ENCODE data around the gene OR4X2.
"Not testable (repeated sequence)": the region's sequence is repeated elsewhere in the genome, so short reads cannot be mapped to it uniquely, and the experiment has no call there.

OR4X2 gene, protein sequence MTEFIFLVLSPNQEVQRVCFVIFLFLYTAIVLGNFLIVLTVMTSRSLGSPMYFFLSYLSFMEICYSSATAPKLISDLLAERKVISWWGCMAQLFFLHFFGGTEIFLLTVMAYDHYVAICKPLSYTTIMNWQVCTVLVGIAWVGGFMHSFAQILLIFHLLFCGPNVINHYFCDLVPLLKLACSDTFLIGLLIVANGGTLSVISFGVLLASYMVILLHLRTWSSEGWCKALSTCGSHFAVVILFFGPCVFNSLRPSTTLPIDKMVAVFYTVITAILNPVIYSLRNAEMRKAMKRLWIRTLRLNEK

DNA sequence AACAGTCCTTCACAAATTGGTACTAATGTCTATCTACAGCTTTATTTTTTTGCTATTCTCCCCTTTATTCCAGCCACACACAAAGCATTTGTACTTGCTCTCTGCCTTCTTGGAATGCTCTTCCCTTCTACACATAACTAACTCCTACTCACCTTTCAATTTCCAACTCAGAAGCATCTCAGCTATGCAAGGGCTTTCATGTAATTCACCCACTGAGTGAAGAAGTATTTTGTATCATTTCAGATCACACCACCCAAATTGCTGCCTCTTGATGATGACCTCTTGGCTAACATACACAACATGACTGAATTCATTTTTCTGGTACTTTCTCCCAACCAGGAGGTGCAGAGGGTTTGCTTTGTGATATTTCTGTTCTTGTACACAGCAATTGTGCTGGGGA is at the start of gene OR4X2:
Gene OR4X2, plus strand, starts transcription at position 301 of the 400 bp plus-strand sequence. Its CDS starts 0 bp downstream, at position 301.
- DNase-seq (ENCODE audit: low spot score), result no peak

DNA sequence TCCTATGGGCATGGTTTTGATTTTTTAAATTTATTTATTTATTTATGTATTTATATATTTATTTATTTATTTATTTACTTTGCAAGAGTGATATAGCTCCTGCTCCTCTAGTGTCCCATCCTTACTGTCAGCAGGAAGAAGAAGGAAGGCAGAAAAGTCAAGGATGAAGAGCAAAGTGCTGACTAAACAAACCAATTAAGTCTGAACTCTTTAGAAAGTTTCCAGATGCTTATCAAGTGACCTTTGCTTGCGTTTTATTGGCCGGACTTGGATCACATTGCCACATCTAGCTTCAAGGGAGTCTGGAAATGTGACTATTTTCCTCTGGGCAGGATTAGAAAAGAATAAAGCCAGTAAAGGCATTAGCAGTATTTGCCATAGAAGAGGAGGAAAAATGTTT is 37.0 kb upstream of the OR4X2 start:
- no peak for DNase-seq (ENCODE audit: low spot score)

DNA sequence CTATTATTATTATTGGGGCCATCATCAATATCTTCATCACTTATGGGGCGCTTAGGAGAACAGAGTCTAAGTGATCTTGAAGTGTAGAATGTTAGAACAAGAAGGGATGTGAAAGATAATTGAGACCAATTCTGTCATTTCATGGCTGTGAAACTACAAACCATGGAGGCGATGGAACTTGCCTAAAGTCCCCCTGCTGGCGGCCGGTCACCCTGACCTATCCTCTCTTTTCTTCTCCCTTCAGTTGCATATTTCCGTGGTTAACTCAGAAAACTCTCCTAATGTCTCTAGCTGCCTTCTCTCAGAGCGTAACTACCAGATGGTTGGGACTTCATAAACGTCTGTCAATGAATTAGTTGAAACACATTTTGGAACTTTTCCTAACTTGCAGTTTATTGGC is 34.9 kb upstream of the OR4X2 start:
- no peak for DNase-seq (ENCODE audit: low spot score)

DNA sequence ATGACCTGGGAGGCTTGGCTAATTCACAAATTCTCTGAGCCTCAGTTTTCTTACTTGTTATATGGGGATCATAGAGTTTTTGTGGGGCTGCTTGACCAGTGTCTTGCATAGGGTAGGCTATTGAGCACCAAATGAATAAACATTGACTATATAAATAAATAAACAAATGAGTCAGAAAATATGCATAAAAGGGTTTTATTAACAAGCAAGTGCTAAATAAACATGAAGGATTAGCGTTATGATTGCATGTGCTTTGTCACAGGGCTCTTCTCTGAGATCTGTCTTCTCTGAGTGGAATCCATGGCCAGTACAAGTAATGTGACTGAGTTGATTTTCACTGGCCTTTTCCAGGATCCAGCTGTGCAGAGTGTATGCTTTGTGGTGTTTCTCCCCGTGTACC is 28.4 kb upstream of the OR4X2 start, which contains the start of gene OR4B1:
Gene OR4B1, plus strand, starts transcription at position 301 of the 400 bp plus-strand sequence. Its CDS starts 0 bp downstream, at position 301.
- no peak for DNase-seq (ENCODE audit: low spot score)

DNA sequence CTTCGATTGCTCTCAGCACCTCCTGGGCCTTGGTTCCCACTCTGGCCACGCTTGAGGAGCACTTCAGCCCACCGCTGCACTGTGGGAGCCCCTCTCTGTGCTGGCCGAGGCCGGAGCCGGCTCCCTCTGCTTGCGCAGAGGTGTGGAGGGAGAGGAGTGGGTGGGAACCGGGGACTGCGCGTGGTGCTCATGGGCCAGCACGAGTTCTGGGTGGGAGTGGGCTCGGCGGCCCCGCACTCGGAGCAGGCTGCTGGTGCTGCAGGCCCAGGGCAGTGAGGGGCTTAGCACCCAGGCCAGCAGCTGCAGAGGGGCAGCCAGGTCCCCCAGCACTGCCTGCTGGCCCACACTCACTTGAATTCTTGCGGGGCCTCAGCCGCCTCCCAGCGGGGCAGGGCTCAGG is 16.1 kb upstream of the OR4X2 start:
- no peak for DNase-seq (ENCODE audit: low spot score)

DNA sequence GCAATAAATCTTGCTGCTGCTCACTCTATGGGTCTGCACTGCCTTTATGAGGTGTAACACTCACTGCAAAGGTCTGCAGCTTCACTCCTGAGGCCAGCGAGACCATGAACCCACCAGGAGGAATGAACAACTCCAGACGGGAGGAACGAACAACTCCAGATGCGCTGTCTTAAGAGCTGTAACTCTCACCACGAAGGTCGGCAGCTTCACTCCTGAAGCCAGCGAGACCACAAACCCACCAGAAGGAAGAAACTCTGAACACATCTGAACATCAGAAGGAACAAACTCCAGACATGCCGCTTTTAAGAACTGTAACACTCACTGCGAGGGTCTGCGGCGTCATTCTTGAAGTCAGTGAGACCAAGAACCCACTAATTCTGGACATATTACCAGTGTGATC is 14.8 kb upstream of the OR4X2 start:
- DNase-seq (ENCODE audit: low spot score), result not testable (repeated sequence)

DNA sequence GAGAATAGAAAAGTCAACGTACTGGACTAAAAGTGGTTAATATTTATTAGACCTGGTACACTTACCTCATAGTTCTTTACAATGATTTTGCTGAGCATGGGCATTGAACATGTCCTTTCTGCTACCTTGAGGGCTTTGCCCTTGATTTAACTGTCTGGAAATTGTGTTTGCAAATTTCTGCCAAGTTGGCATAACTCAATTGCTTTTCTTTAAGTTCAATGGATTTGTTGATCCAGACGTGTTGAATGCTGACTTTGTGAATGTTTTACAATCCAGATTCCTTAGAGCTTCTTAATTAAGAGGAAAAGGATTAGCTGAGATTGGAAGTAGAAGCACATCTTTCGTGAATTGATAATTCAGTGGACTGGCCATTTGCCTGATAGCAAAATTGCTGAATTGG is 7.2 kb upstream of the OR4X2 start:
- DNase-seq (ENCODE audit: low spot score), result no peak

DNA sequence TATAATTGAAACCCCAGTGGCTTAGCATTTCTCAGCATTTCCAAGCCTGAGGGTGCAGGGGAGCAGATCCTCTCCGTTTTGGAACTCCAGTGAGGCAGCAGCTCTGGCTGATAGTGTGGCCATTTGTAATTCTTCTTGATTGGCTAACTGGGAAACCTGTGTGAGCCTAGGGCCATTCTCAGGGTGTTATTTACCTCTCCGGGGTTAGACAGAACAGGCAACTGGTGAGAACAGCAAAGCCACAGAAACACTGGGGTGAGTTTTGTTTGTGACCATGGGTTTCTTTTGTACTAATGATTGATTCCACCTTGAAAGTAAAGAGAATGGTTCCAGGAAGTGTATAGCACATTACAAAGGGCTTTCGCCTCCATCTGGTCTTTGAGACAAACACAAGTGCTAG is 2.4 kb upstream of the OR4X2 start:
- no peak for DNase-seq (ENCODE audit: low spot score)

DNA sequence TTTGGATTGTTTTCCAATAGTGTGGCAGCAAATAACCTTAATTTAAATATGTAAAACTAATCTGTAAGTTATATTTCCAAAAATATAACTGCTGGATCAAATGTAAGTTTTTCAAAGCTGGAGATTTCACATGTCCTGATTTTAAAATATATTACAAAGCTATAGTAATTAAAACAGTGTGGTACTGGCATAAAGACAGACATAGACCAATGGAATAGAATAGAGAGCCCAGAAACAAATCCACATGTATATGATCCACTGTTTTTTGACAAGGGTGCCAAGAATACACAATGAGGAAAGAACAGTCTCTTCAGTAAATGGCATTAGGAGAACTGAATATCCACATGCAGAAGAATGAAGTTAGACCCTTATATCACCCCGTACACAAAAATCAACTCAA is 4.0 kb downstream of the OR4X2 start:
- no peak for DNase-seq (ENCODE audit: low spot score)

DNA sequence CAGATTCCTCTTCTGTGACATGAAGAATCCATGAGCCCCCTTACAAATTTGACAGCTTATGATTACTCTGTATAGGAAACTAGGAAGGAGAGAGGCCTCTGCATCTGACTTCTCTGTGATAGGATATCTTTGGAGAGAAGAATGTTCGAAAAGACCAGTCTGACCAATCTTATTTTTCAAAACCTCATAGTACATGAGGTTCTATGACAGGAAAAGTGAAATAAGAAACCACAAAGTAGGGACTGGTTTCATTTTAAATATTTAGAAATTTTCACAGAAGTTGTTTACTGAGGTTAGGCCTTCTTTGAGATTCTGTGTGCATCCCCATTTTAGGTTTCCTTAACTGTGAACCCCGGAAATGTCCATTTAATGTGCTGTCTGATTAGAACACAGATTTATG is 16.7 kb downstream of the OR4X2 start:
- no peak for DNase-seq (ENCODE audit: low spot score)

DNA sequence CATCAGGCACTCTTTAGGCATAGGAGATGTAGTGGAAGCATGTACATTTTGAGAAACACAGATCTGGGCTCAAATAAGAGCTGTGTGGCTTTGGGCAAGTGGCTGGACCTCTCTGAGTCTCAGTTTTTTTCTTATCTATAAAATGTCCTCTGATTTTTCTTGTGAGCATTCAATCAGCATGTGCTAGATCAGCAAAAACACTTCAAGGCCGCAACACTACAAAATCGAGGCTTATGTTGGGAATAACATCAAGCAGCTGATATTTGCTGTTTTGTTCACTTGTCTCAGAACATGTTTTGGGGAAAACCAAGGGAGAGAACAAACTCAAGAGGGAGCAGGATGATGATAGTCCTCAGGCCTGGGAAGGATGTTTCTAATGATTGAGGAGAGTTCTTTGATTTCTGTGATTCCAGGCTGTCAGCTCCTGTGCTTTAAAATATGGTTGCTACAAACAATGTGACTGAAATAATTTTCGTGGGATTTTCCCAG is 18.6 kb downstream of the OR4X2 start, which contains the start of gene OR4X1:
Gene OR4X1, plus strand, starts transcription at position 439 of the 489 bp plus-strand sequence. Its CDS starts 0 bp downstream, at position 439.
- DNase-seq (ENCODE audit: low spot score), result no peak

DNA sequence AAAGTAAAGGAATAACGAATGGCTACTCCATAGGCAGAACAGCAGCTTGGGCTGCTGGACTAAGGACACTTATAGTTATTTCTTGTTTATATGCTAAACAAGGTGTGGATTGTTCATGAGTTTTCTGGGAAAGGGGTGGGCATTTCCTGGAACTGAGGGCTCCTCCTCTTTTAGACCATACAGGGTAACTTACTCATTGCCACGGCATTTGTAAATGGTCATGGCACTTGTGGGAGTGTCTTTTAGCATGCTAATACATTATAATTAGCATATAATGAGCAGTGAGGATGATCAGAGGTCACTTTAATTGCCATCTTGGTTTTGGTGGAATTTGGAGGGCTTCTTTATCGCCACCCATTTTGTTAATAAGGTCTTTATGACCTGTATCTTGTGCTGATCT is 25.7 kb downstream of the OR4X2 start:
- no peak for DNase-seq (ENCODE audit: low spot score)

DNA sequence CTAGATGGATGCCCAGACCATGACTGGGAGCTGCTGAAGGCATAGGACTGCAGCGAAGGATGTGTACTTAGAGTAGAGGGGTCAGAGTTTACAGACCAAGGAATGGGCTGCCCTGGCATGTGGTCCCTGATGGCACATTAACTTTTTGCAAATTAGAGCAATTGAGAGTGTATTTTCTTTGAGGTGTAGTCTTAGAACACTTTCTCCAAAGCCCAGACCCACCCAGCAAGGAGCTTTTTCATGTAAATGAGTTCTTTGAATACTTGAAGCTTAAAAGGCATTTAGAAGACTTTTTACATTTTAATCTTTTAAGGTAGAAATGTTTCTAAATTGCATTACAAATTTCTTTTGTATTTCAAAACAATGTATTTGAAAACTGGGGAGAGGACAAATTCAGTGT is 27.7 kb downstream of the OR4X2 start:
- DNase-seq (ENCODE audit: low spot score), result no peak

Data from D341Med (cell line).